Activated CD4-positive, alpha-beta memory T cell treated with anti-CD3 and anti-CD28 coated beads, Interleukin-2, amount 10 ng/mL, durations not matched to agents 7 days and 5 days (primary cell): ENCODE results near the gene EXTL1. TPM values are rescaled to one million over a fixed set of nuclear protein-coding genes. Genes with fewer than 3 reads are reported as not detected.
A peak's percentile ranks its signal among the peaks of the same experiment; 100 is the strongest.

Source experiments
- CTCF ChIA-PET: fragments of 350-600 bp; sonication (Branson Sonifier 250); formaldehyde crosslinking; loops from one replicate; lab custom pipeline; 2021; ENCODE audit warnings: antibody characterized with exemption, inconsistent platforms; lab: Charles Lee
- POLR2A ChIA-PET: fragments of 350-600 bp; sonication (Branson Sonifier 250); formaldehyde crosslinking; loops from one replicate; lab custom pipeline; 2021; ENCODE audit warnings: antibody characterized with exemption; lab: Charles Lee
- DNase-seq: peaks from one replicate; pipeline ENCODE4 v3.0.0-alpha.2; 2020
- H3K27ac Mint-ChIP-seq: one replicate; pipeline ENCODE4 v1.8.0; 2021; ENCODE audit warnings: mild to moderate bottlenecking, mixed read lengths
- H3K27me3 Mint-ChIP-seq: one replicate; pipeline ENCODE4 v1.8.0; 2021; ENCODE audit warnings: mixed read lengths
- H3K36me3 Mint-ChIP-seq: one replicate; pipeline ENCODE4 v1.8.0; 2021; ENCODE audit warnings: low read depth, mixed read lengths
- H3K4me1 Mint-ChIP-seq: one replicate; pipeline ENCODE4 v1.8.0; 2021; ENCODE audit warnings: mixed read lengths
- H3K4me3 Mint-ChIP-seq: one replicate; pipeline ENCODE4 v1.8.0; 2021; ENCODE audit warnings: mild to moderate bottlenecking, mixed read lengths
- H3K9me3 Mint-ChIP-seq: one replicate; pipeline ENCODE4 v1.8.0; 2021; ENCODE audit warnings: mixed read lengths
- total RNA-seq, 2 experiments: library from RNA; stranded (reverse); gene quantifications; one replicate each; pipeline ENCODE4 v1.2.3, GENCODE V29; 2021

The EXTL1 gene
- total RNA-seq, 2 experiments from 2014 or later, result not detected

GRCh38 chr1:26031611-26032220, 10.1 kb downstream of the EXTL1 start:
- DNase-seq, result no peak
- Mint-ChIP-seq H3K36me3 (no peaks in the 10 kb centered on the region), H3K4me3 (no peak overlapping the region), H3K4me1 (peaks cover 11% of the 10 kb centered on the region), H3K9me3 (no peaks in the 10 kb centered on the region), H3K27me3 (peaks cover 20% of the 10 kb centered on the region), H3K27ac (no peak overlapping the region)
- ChIA-PET CTCF (no interaction called here), POLR2A (interaction anchor here (0.9 kb wide), 1 partner anchor 129 kb away, joined by 3 read pairs; no protein-coding TSS in a partner anchor)

GRCh38 chr1:26032656-26033357, 11.2 kb downstream of the EXTL1 start:
- no peak for DNase-seq
- H3K36me3 Mint-ChIP-seq, result no peaks in the 10 kb centered on the region
- H3K4me3 Mint-ChIP-seq, result no peak overlapping the region
- ChIA-PET POLR2A (interaction anchor here (1.5 kb wide), 1 partner anchor 35 kb away, joined by 3 read pairs; the partner anchor contains the start of gene PAFAH2), CTCF (interaction anchor here (0.6 kb wide), 1 partner anchor 500 kb away, joined by 5 read pairs; no protein-coding TSS in a partner anchor)
- H3K27me3 Mint-ChIP-seq, result peaks cover 20% of the 10 kb centered on the region
- no peaks in the 10 kb centered on the region for H3K9me3 Mint-ChIP-seq
- peaks cover 11% of the 10 kb centered on the region for H3K4me1 Mint-ChIP-seq
- no peak overlapping the region for H3K27ac Mint-ChIP-seq

- no peak for DNase-seq
- H3K4me3 Mint-ChIP-seq, result peak overlapping the region; percentile 90
- H3K27ac Mint-ChIP-seq, result no peak overlapping the region
- POLR2A ChIA-PET, result interaction anchor here (0.9 to 1.6 kb wide), 6 partner anchors 13 to 200 kb away, joined by 3 to 4 read pairs (median 3); partner anchors contain the start of gene TRIM63
- H3K36me3 Mint-ChIP-seq, result no peaks in the 10 kb centered on the region
- H3K4me1 Mint-ChIP-seq, result peaks cover 11% of the 10 kb centered on the region
- CTCF ChIA-PET, result interaction anchor here (0.6 to 3.9 kb wide), 15 partner anchors 10 to 535 kb away, joined by 3 to 33 read pairs (median 4); partner anchors contain the start of gene ZNF593
- H3K9me3 Mint-ChIP-seq, result no peaks in the 10 kb centered on the region
- H3K27me3 Mint-ChIP-seq, result peaks cover 21% of the 10 kb centered on the region
Measured at GRCh38 chr1:26034504-26035202, 13.1 kb downstream of the EXTL1 start.

GRCh38 chr1:26035203-26035958, 13.8 kb downstream of the EXTL1 start:
- Mint-ChIP-seq H3K9me3 (no peaks in the 10 kb centered on the region), H3K36me3 (no peaks in the 10 kb centered on the region), H3K4me3 (peak overlapping the region; percentile 90), H3K4me1 (peaks cover 11% of the 10 kb centered on the region), H3K27ac (peak overlapping the region; percentile 58), H3K27me3 (peaks cover 21% of the 10 kb centered on the region)
- ChIA-PET POLR2A (interaction anchor here (0.9 to 1.8 kb wide), 6 partner anchors 31 to 200 kb away, joined by 3 to 5 read pairs (median 3); partner anchors contain the start of gene TRIM63), CTCF (interaction anchor here (0.6 to 3.9 kb wide), 17 partner anchors 10 to 536 kb away, joined by 3 to 33 read pairs (median 4); partner anchors contain the start of genes TRIM63 and ZNF593)
- DNase-seq, result peak; percentile 93

- H3K4me3 Mint-ChIP-seq, result peak overlapping the region; percentile 90
- no peaks in the 10 kb centered on the region for H3K36me3 Mint-ChIP-seq
- peak; percentile 77 for DNase-seq
- H3K27ac Mint-ChIP-seq, result no peak overlapping the region
- CTCF ChIA-PET, result interaction anchor here (0.5 to 3.9 kb wide), 16 partner anchors 12 to 983 kb away, joined by 3 to 33 read pairs (median 4); partner anchors contain the start of genes TRIM63 and ZNF593
- H3K4me1 Mint-ChIP-seq, result peaks cover 11% of the 10 kb centered on the region
- peaks cover 21% of the 10 kb centered on the region for H3K27me3 Mint-ChIP-seq
- H3K9me3 Mint-ChIP-seq, result no peaks in the 10 kb centered on the region
- POLR2A ChIA-PET, result interaction anchor here (1.8 kb wide), 1 partner anchor 90 kb away, joined by 5 read pairs; no protein-coding TSS in a partner anchor
Measured at GRCh38 chr1:26035959-26036755, 14.6 kb downstream of the EXTL1 start.

- no peak for DNase-seq
- peaks cover 21% of the 10 kb centered on the region for H3K27me3 Mint-ChIP-seq
- no peak overlapping the region for H3K4me3 Mint-ChIP-seq
- ChIA-PET CTCF (interaction anchor here (0.5 to 3.9 kb wide), 12 partner anchors 11 to 982 kb away, joined by 3 to 33 read pairs (median 4); partner anchors contain the start of gene TRIM63), POLR2A (interaction anchor here (1.8 kb wide), 1 partner anchor 89 kb away, joined by 5 read pairs; no protein-coding TSS in a partner anchor)
- no peaks in the 10 kb centered on the region for H3K9me3 Mint-ChIP-seq
- H3K36me3 Mint-ChIP-seq, result no peaks in the 10 kb centered on the region
- H3K27ac Mint-ChIP-seq, result no peak overlapping the region
- peaks cover 11% of the 10 kb centered on the region for H3K4me1 Mint-ChIP-seq
Measured at GRCh38 chr1:26036756-26037281, 15.2 kb downstream of the EXTL1 start.

- CTCF ChIA-PET, result interaction anchor here (1.2 to 1.8 kb wide), 2 partner anchors 107 to 145 kb away, joined by 3 to 6 read pairs; no protein-coding TSS in a partner anchor
- Mint-ChIP-seq H3K4me1 (peaks cover 11% of the 10 kb centered on the region), H3K36me3 (no peaks in the 10 kb centered on the region), H3K9me3 (no peaks in the 10 kb centered on the region), H3K27me3 (peaks cover 15% of the 10 kb centered on the region), H3K4me3 (no peak overlapping the region), H3K27ac (no peak overlapping the region)
- no peak for DNase-seq
- POLR2A ChIA-PET, result no interaction called here
Measured at GRCh38 chr1:26037904-26038303, 16.3 kb downstream of the EXTL1 start.

- CTCF ChIA-PET, result interaction anchor here (0.8 to 1.8 kb wide), 2 partner anchors 107 to 131 kb away, joined by 3 to 6 read pairs; partner anchors contain the start of gene ZNF593
- no peak for DNase-seq
- H3K27me3 Mint-ChIP-seq, result peaks cover 17% of the 10 kb centered on the region
- POLR2A ChIA-PET, result interaction anchor here (0.6 kb wide), 1 partner anchor 1671 kb away, joined by 3 read pairs; no protein-coding TSS in a partner anchor
- no peak overlapping the region for H3K4me3 Mint-ChIP-seq
- H3K36me3 Mint-ChIP-seq, result no peaks in the 10 kb centered on the region
- peaks cover 11% of the 10 kb centered on the region for H3K4me1 Mint-ChIP-seq
- no peaks in the 10 kb centered on the region for H3K9me3 Mint-ChIP-seq
- H3K27ac Mint-ChIP-seq, result no peak overlapping the region
Measured at GRCh38 chr1:26038477-26038876, 16.9 kb downstream of the EXTL1 start.

- ChIA-PET POLR2A (interaction anchor here (0.6 kb wide), 1 partner anchor 1670 kb away, joined by 3 read pairs; no protein-coding TSS in a partner anchor), CTCF (interaction anchor here (0.8 to 1.8 kb wide), 2 partner anchors 106 to 131 kb away, joined by 3 to 6 read pairs; partner anchors contain the start of gene ZNF593)
- no peak for DNase-seq
- Mint-ChIP-seq H3K4me1 (peaks cover 11% of the 10 kb centered on the region), H3K9me3 (no peaks in the 10 kb centered on the region), H3K27ac (no peak overlapping the region), H3K27me3 (peaks cover 21% of the 10 kb centered on the region), H3K4me3 (no peak overlapping the region), H3K36me3 (no peaks in the 10 kb centered on the region)
Measured at GRCh38 chr1:26038904-26039303, 17.3 kb downstream of the EXTL1 start.

- no peak for DNase-seq
- H3K36me3 Mint-ChIP-seq, result no peaks in the 10 kb centered on the region
- peaks cover 29% of the 10 kb centered on the region for H3K27me3 Mint-ChIP-seq
- peaks cover 3% of the 10 kb centered on the region for H3K4me1 Mint-ChIP-seq
- H3K27ac Mint-ChIP-seq, result no peak overlapping the region
- CTCF ChIA-PET, result no interaction called here
- POLR2A ChIA-PET, result interaction anchor here (1.3 kb wide), 1 partner anchor 44 kb away, joined by 3 read pairs; no protein-coding TSS in a partner anchor
- H3K4me3 Mint-ChIP-seq, result no peak overlapping the region
- no peaks in the 10 kb centered on the region for H3K9me3 Mint-ChIP-seq
Measured at GRCh38 chr1:26041401-26041800, 19.8 kb downstream of the EXTL1 start.

- peaks cover 35% of the 10 kb centered on the region for H3K27me3 Mint-ChIP-seq
- ChIA-PET CTCF (no interaction called here), POLR2A (interaction anchor here (1.3 kb wide), 1 partner anchor 44 kb away, joined by 3 read pairs; no protein-coding TSS in a partner anchor)
- no peaks in the 10 kb centered on the region for H3K9me3 Mint-ChIP-seq
- H3K36me3 Mint-ChIP-seq, result no peaks in the 10 kb centered on the region
- H3K4me1 Mint-ChIP-seq, result peaks cover 3% of the 10 kb centered on the region
- H3K4me3 Mint-ChIP-seq, result no peak overlapping the region
- H3K27ac Mint-ChIP-seq, result no peak overlapping the region
- DNase-seq, result no peak
Measured at GRCh38 chr1:26041978-26042377, 20.4 kb downstream of the EXTL1 start.
